Cardiac atrium fibroblast (primary cell): ENCODE measurements around the gene SP4. TPM values are rescaled to one million over a fixed set of nuclear protein-coding genes. Genes with fewer than 3 reads are reported as not detected.

Source experiments
- total RNA-seq: library from RNA; depleted of rRNA; stranded (reverse); fragments of >200 nt; gene quantifications from 2 replicates; pipeline ENCODE4 v1.2.3, GENCODE V29; 2015

SP4 gene
- 1.3 and 1.8 TPM in 2 replicates for total RNA-seq

DNA sequence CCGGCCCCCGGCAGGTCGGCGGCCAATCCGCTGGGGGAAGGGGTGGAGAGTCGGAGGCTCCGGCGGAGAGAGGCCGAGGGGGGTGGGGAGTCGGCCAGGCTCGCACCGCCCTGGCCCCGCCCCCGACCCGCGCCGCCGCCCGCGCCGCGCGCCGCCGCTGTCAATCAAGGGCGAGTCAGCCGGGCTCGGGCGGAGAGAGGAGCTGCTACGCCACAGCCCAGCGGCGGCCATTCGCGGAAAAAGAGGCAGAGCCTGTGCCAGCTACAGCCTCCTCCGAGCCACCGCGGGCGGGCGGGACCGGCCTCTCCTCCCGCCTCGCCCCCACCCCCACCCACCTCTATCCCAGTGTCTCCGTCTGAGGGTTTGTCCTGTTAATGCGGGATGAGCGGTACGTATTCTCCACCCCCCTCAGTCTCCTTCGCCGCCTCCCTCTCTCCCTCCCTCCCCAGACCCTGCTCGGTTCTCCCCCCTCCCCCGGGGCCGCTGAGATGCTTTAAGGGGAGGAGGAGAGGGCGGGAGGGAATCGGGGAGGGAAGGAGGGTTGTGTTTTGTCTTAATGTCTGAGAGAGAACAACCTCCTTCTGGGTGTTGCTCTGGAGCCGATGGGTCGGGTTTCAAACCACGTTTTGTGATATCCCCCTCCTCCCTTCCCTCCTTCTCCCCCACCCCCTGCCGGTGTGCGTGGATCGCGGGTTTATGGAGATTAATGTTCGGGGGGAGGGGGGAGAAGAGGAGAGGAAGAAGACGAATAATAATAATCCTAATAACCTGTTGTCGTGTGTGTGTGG, at the start of gene SP4:
SP4 (plus strand) TSS at position 213 of the 788 bp plus-strand sequence; CDS start at position 382, 169 bp downstream.

DNA sequence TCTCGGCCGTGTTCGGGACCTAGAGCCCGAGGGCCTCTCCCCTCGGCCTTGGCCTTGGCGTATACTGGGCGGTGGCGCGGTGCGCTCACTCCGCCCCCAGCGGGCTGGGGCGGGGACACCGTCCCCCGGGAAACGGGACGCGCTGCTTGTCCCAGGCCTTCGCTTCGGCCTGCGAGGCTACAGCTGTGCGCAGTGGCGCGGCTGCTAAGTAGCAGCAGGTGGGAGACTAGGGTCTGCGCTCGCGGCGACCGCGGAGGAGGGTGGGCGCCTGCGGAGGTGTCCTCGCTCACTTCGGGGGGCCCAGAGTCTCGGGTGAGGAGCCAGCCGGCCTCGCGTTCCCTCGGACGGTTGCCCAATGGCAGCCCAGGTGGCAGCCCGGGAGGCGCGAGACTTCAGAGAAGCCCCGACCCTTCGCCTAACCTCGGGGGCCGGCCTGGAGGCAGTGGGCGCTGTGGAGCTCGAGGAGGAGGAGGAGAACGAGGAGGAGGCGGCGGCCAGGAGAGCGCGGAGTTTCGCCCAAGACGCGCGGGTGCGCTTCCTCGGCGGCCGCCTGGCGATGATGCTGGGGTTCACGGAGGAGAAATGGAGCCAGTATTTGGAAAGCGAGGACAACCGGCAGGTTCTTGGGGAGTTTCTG, 115.1 kb downstream of the SP4 start, which contains the start of gene DNAH11:
DNAH11 (plus strand) TSS at position 149 of the 637 bp plus-strand sequence; CDS start at position 356, 207 bp downstream.

Other genes starting within 250 kb of the SP4 start
- under 0.01 TPM in 2 replicates for gene DNAH11, start 115.0 kb downstream of the SP4 start, total RNA-seq